Testis (tissue), 3 donors: ENCODE data around the gene DNAAF8. TPM values are rescaled to one million over a fixed set of nuclear protein-coding genes. Genes with fewer than 3 reads are reported as not detected.

Source experiments
- DNase-seq: peaks from one replicate; pipeline ENCODE4 v3.0.0-alpha.2; 2019
- H3K27ac ChIP-seq, 2 donors: fragments of 200-600 bp; sonication (generic); one replicate each; pipeline ENCODE4 v1.5.1; 2019
- H3K27me3 ChIP-seq: fragments of 200-600 bp; sonication (generic); one replicate; pipeline ENCODE4 v1.5.1; 2019
- H3K36me3 ChIP-seq: fragments of 200-600 bp; sonication (generic); one replicate; pipeline ENCODE4 v1.5.1; 2017; ENCODE audit warnings: low read depth; ENCODE audit errors: missing control alignments
- H3K4me1 ChIP-seq: fragments of 200-600 bp; sonication (generic); one replicate; pipeline ENCODE4 v1.5.1; 2019
- H3K4me3 ChIP-seq, 2 donors: fragments of 200-600 bp; sonication (generic); one replicate each; pipeline ENCODE4 v1.5.1; 2017 to 2019
- H3K9me3 ChIP-seq: fragments of 200-600 bp; sonication (generic); one replicate; pipeline ENCODE4 v1.5.1; 2017
- POLR2A ChIP-seq: fragments of 450-650 bp; IDR thresholded peaks from one replicate; pipeline ENCODE4 v1.6.1; 2017; ENCODE audit warnings: antibody characterized with exemption, mild to moderate bottlenecking, moderate library complexity
- WGBS, 2 donors: methylation state at CpG; one replicate each; pipeline ENCODE4 v1.1.5; 2018; 5-methylcytosine and 5-hydroxymethylcytosine counted together
- intact Hi-C: fragments of 100-400 bp; cut with DNase I; formaldehyde crosslinking; loops from one replicate; pipeline ENCODE4 v1.15.1; 2023; ENCODE audit warnings: low total_unique reads
- polyA plus RNA-seq: library from polyadenylated mRNA; stranded (reverse); fragments of 350-450 nt; fragmentation: Illumina TruSeq; extraction: RNeasy Lipid Tissue Mini Kit (QIAGEN cat#74804); gene quantifications from one replicate; pipeline ENCODE4 v1.2.3, GENCODE V29; 2014; ENCODE audit warnings: low read depth, low replicate concordance; ENCODE audit not compliant: insufficient read depth
- total RNA-seq, 2 donors: library from RNA; depleted of rRNA; stranded (reverse); fragments of >200 nt; gene quantifications; one replicate each; pipeline ENCODE4 v1.2.3, GENCODE V29; 2016
- TF ChIP-seq, protein P1 (sequence below), 3 experiments: fragments of 450-650 bp in 2 of 3; fragments of 200-600 bp in 1 of 3; sonication (generic) in 1 of 3; IDR thresholded peaks; one replicate each; pipeline ENCODE4 v1.5.1; 2016 to 2019; ENCODE audit warnings: antibody characterized with exemption in 3 of 3, mild to moderate bottlenecking in 2 of 3, moderate library complexity in 1 of 3

The DNAAF8 gene
- total and polyA plus RNA-seq, 3 donors from 2014 or later, result 61.6 to 238 (median 70.0) TPM

DNA sequence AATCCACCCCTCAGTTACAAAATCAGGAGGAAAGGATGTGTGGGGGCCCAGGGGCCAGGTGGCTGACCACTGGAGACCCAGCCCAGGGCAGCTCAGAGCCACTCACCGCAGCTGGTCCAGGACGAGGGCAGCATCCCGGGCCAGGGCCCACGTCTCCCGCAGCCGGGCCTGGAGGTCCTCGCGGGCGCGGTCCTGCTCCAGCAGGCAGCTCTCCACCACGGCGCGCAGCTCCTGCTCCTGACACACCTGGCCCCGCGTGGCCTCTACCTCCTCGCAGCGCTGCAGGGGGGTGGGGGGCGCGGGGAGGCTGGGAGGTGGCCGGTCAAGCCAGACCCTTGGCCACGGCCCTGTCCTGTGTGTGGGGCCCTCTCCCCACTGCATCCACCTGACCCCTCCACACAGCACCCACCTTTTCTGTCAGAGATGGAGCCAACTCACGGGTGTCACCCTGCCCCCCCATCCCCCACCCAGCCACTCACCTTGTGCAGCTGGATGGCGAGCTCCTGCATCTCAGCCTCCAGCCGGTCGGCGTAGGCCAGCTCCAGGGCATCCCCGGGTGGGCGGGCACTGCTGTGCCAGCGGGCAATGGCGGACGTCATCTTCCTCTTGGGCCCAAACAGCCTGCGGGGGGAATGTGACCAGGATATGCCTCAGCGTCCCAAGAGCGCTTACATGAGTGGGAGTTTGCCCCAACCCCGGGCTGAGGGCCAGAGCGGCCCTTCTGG, 35.9 kb upstream of the DNAAF8 start:
- WGBS, 2 donors, result 92 to 100% methylated on average over 1 to 33 of the region's 36 CpGs
- H3K9me3 ChIP-seq, result no peaks in the 10 kb centered on the region
- peaks cover 34% of the 10 kb centered on the region for H3K4me1 ChIP-seq
- H3K36me3 ChIP-seq, result no peaks in the 10 kb centered on the region
- H3K4me3 ChIP-seq, result no peak overlapping the region
- no peaks in the 10 kb centered on the region for H3K27me3 ChIP-seq
- TF ChIP-seq, protein P1, sequence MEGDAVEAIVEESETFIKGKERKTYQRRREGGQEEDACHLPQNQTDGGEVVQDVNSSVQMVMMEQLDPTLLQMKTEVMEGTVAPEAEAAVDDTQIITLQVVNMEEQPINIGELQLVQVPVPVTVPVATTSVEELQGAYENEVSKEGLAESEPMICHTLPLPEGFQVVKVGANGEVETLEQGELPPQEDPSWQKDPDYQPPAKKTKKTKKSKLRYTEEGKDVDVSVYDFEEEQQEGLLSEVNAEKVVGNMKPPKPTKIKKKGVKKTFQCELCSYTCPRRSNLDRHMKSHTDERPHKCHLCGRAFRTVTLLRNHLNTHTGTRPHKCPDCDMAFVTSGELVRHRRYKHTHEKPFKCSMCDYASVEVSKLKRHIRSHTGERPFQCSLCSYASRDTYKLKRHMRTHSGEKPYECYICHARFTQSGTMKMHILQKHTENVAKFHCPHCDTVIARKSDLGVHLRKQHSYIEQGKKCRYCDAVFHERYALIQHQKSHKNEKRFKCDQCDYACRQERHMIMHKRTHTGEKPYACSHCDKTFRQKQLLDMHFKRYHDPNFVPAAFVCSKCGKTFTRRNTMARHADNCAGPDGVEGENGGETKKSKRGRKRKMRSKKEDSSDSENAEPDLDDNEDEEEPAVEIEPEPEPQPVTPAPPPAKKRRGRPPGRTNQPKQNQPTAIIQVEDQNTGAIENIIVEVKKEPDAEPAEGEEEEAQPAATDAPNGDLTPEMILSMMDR (IDR thresholded peaks at IDR 0.05), result no peak
- no peak for TF ChIP-seq POLR2A
- no peak overlapping the region for H3K27ac ChIP-seq
- no peak for DNase-seq
- intact Hi-C loops, result loop anchor here (10.0 kb wide), 1 partner anchor 84 kb away; the partner anchor contains the start of gene UBALD1

- no peak for TF ChIP-seq POLR2A
- TF ChIP-seq, protein P1 (IDR thresholded peaks at IDR 0.05), result no peak
- Histone ChIP-seq H3K36me3 (no peaks in the 10 kb centered on the region), H3K9me3 (no peaks in the 10 kb centered on the region), H3K4me3 (no peak overlapping the region), H3K4me1 (peaks cover 34% of the 10 kb centered on the region), H3K27ac (no peak overlapping the region), H3K27me3 (no peaks in the 10 kb centered on the region)
- no peak for DNase-seq
- intact Hi-C loops, result loop anchor here (10.0 kb wide), 1 partner anchor 84 kb away; the partner anchor contains the start of gene UBALD1
- WGBS, 2 donors, result 94 to 95% methylated on average over 6 to 19 of the region's 19 CpGs
Measured at GRCh38 chr16:4699046-4699556, 35.2 kb upstream of the DNAAF8 start.

DNA sequence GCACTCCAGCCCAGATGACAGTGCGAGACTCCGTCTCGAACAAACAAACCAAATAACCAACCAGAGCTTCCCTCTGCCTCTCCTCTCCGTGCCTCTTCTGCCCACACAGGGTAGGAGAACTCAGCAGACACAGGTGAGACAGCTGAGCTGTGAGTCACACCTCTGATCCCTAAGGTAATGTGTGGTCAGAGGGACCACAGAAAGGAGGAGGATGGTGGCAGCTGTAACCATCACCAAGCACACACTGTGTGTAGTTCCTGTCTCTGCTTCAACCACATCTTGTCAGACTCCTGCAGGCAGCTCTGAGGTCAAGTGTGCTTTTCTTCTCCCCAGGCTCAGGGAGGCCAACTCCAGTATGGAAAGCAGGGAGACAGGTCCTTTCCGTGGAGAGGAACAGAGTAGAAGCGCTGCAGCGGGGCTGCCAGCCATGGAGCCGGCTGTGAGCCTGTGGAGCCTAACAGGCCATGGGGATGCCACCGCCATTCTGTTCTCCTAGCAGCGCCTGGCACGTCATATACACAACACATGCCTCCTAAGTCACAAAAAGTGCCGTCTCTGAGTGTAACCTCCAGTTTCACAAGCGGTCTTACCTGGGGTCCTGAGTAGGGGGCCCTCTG, 33.8 kb upstream of the DNAAF8 start:
- H3K27ac ChIP-seq, result no peak overlapping the region
- H3K9me3 ChIP-seq, result no peaks in the 10 kb centered on the region
- no peaks in the 10 kb centered on the region for H3K27me3 ChIP-seq
- 94% methylated on average over 4 to 13 of the region's 13 CpGs for WGBS, 2 donors
- no peaks in the 10 kb centered on the region for H3K36me3 ChIP-seq
- intact Hi-C loops, result no loop called here
- H3K4me1 ChIP-seq, result peaks cover 20% of the 10 kb centered on the region
- DNase-seq, result no peak
- H3K4me3 ChIP-seq, result no peak overlapping the region
- TF ChIP-seq, protein P1 (IDR thresholded peaks at IDR 0.05), result no peak
- TF ChIP-seq POLR2A, result no peak

DNA sequence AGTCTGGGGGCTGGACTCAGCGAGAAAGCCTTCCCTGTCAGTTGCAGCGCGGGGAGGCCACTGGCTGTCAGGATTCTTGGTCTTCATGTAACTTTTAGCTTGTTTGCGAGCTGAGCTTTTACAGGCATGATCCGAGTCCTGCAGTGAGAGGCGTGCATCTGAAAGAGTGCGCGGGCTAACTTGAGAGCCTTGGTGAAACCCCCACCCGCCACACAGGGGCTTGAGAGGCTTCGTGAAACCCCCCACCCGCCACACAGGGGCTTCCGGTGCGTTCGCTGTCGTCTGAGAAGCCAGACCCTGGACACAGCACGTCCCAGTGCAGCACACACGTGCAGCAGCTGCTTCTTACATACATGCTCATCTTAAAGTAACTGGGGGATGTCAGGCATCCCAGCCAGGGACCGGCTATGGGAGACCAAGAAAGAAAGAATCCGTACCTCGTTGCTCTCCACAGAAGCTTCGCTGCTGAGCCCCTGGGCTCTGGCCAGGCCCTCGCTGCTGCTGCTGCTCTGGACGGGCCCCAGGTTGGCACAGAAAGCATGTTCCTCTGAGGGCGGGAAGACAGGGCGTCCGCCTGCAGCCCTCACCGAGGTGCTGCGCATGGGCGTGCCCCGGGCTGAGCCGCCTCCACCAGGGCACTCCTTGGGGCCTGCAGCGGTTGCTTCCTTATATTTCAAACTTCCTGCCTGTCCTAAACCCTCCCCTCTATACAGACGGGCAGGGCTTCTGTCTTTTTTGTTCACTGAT, 33.2 kb upstream of the DNAAF8 start:
- H3K27ac ChIP-seq, result no peak overlapping the region
- WGBS, 2 donors, result 85 to 90% methylated on average over 23 to 33 of the region's 33 CpGs
- no peak for TF ChIP-seq POLR2A
- TF ChIP-seq, protein P1 (IDR thresholded peaks at IDR 0.05), result no peak
- no peaks in the 10 kb centered on the region for H3K36me3 ChIP-seq
- DNase-seq, result no peak
- intact Hi-C loops, result no loop called here
- no peak overlapping the region for H3K4me3 ChIP-seq
- peaks cover 15% of the 10 kb centered on the region for H3K4me1 ChIP-seq
- H3K27me3 ChIP-seq, result no peaks in the 10 kb centered on the region
- no peaks in the 10 kb centered on the region for H3K9me3 ChIP-seq
